Measurements from ENCODE around the gene SUGCT. TPM values are rescaled to one million over a fixed set of nuclear protein-coding genes. Genes with fewer than 3 reads are reported as not detected.

SUGCT gene
- total and polyA plus RNA-seq, 9 of the 15 experiments (the other 6 are each of a cell fraction or from before 2014, with no cell fraction given): 0.58 to 2.5 (median 1.4) TPM

DNA sequence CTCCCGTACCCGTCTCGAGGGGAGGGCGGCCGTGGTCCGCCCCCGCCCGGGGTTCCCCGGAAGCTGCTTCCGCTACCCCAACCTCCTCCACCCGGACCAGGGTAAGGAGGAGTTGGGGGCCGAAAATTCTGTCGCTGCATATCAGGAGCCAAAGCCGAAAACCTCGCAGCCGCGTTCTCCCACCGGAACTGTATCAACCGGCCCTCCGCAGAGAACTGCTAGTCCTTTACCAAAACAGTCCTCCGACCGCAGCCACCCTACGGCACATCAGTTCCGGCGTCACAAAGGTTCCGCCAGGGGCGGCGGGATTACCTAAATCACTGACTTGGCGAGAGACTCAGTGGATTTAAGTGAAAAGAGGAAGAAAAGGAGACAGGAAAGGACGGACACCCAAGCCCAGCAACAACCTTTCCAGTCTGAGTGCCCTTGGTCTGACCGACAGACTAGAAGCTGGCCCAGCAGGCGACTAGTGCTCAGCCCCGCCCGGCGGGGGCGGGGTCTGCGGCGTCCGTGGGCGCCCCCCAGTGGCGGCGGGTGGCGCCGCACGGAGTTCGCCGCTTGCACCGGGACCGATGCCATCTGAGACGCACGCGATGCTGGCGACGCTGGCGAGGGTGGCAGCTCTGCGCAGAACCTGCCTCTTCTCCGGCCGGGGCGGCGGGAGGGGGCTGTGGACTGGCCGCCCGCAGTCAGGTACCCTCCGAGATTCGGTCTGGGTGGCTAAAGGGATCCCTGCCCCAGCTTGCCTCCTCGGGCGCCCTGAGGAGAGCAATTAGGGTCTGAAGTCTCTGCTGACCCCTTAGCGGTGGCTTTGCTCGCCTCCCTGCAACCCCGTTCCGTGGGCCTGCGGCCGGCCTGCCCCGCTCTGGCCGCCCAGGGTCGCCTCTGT, at the start of gene SUGCT, which contains the start of gene MPLKIP (continued):
- TF ChIP-seq, protein P1, sequence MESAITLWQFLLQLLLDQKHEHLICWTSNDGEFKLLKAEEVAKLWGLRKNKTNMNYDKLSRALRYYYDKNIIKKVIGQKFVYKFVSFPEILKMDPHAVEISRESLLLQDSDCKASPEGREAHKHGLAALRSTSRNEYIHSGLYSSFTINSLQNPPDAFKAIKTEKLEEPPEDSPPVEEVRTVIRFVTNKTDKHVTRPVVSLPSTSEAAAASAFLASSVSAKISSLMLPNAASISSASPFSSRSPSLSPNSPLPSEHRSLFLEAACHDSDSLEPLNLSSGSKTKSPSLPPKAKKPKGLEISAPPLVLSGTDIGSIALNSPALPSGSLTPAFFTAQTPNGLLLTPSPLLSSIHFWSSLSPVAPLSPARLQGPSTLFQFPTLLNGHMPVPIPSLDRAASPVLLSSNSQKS (CRISPR knock-in tag; IDR thresholded peaks at IDR 0.05): no peak
- TF ChIP-seq MBD2 (IDR thresholded peaks at IDR 0.05; ENCODE audit: borderline replicate concordance, low read depth): peak; percentile 82
- TF ChIP-seq MYNN (IDR thresholded peaks at IDR 0.05): 0 out of 2 replicates have a peak, but pooled peaks have one; percentile 20
- TF ChIP-seq MYNN (CRISPR knock-in tag; IDR thresholded peaks at IDR 0.05): no peak
- no peak for TF ChIP-seq PTTG1 (tag; IDR thresholded peaks at IDR 0.05; ENCODE audit: low read depth)
- no peak for TF ChIP-seq PPARD (CRISPR knock-in tag; IDR thresholded peaks at IDR 0.05)
- TF ChIP-seq, protein P2, sequence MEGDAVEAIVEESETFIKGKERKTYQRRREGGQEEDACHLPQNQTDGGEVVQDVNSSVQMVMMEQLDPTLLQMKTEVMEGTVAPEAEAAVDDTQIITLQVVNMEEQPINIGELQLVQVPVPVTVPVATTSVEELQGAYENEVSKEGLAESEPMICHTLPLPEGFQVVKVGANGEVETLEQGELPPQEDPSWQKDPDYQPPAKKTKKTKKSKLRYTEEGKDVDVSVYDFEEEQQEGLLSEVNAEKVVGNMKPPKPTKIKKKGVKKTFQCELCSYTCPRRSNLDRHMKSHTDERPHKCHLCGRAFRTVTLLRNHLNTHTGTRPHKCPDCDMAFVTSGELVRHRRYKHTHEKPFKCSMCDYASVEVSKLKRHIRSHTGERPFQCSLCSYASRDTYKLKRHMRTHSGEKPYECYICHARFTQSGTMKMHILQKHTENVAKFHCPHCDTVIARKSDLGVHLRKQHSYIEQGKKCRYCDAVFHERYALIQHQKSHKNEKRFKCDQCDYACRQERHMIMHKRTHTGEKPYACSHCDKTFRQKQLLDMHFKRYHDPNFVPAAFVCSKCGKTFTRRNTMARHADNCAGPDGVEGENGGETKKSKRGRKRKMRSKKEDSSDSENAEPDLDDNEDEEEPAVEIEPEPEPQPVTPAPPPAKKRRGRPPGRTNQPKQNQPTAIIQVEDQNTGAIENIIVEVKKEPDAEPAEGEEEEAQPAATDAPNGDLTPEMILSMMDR (IDR thresholded peaks at IDR 0.05 in 2 of 3, conservative IDR thresholded peaks at IDR 0.05 in 1 of 3; ENCODE audit: insufficient read depth in 2 of 3, low read depth in 1 of 3, low read length in 3 of 3): peak; percentile 87 to 94 (median 88)
- peak; percentile 98 for TF ChIP-seq ZEB2 (IDR thresholded peaks at IDR 0.05)
- no peak for TF ChIP-seq JUNB (CRISPR knock-in tag; conservative IDR thresholded peaks at IDR 0.05)
- TF ChIP-seq GABPB2 (CRISPR knock-in tag; conservative IDR thresholded peaks at IDR 0.05): 0 out of 2 replicates have a peak, but pooled peaks have one; percentile 18
- TF ChIP-seq SETDB1 (IDR thresholded peaks at IDR 0.05; ENCODE audit: low read length): no peak
- peak; percentile 84 for TF ChIP-seq POLR2AphosphoS5 (IDR thresholded peaks at IDR 0.05; ENCODE audit: control insufficient read depth, insufficient read depth, low read depth, low read length)
- no peak for TF ChIP-seq OTX1 (CRISPR knock-in tag; IDR thresholded peaks at IDR 0.05)
- peak; percentile 81; the same call in 1 of the 2 replicates for TF ChIP-seq KDM2B (CRISPR knock-in tag; IDR thresholded peaks at IDR 0.05)
- TF ChIP-seq, protein P3, sequence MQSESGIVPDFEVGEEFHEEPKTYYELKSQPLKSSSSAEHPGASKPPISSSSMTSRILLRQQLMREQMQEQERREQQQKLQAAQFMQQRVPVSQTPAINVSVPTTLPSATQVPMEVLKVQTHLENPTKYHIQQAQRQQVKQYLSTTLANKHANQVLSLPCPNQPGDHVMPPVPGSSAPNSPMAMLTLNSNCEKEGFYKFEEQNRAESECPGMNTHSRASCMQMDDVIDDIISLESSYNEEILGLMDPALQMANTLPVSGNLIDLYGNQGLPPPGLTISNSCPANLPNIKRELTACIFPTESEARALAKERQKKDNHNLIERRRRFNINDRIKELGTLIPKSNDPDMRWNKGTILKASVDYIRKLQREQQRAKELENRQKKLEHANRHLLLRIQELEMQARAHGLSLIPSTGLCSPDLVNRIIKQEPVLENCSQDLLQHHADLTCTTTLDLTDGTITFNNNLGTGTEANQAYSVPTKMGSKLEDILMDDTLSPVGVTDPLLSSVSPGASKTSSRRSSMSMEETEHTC (IDR thresholded peaks at IDR 0.05): no peak
- no peak for TF ChIP-seq ZNF717 (CRISPR knock-in tag; IDR thresholded peaks at IDR 0.05)
- TF ChIP-seq SMC3 (conservative IDR thresholded peaks at IDR 0.05; ENCODE audit: insufficient read depth, low read depth, low read length): 0 out of 2 replicates have a peak, but pooled peaks have one; percentile 18
- no peak for TF ChIP-seq ZNF561 (CRISPR knock-in tag; conservative IDR thresholded peaks at IDR 0.05)
- TF ChIP-seq KLF16 (IDR thresholded peaks at IDR 0.05): 0 out of 2 replicates have a peak, but pooled peaks have one; percentile 35
- no peak for TF ChIP-seq ILK (tag; IDR thresholded peaks at IDR 0.05; ENCODE audit: borderline replicate concordance, low read depth)
- no peak for TF ChIP-seq CHD4 (IDR thresholded peaks at IDR 0.05; ENCODE audit: insufficient read depth, insufficient replicate concordance, low read depth, low read length, poor library complexity, severe bottlenecking)

Data from K562 (cell line).